Measurements from ENCODE around the gene NDUFAF3.
A peak's percentile ranks its signal among the peaks of the same experiment; 100 is the strongest.

Gene NDUFAF3, protein sequence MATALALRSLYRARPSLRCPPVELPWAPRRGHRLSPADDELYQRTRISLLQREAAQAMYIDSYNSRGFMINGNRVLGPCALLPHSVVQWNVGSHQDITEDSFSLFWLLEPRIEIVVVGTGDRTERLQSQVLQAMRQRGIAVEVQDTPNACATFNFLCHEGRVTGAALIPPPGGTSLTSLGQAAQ

GRCh38 chr3:49021813-49022687 lies at the start of gene NDUFAF3:
NDUFAF3 (plus strand) TSS chr3:49022121; CDS start chr3:49022145, 24 bp downstream.
- peak; percentile 97 for DNase-seq

DNA sequence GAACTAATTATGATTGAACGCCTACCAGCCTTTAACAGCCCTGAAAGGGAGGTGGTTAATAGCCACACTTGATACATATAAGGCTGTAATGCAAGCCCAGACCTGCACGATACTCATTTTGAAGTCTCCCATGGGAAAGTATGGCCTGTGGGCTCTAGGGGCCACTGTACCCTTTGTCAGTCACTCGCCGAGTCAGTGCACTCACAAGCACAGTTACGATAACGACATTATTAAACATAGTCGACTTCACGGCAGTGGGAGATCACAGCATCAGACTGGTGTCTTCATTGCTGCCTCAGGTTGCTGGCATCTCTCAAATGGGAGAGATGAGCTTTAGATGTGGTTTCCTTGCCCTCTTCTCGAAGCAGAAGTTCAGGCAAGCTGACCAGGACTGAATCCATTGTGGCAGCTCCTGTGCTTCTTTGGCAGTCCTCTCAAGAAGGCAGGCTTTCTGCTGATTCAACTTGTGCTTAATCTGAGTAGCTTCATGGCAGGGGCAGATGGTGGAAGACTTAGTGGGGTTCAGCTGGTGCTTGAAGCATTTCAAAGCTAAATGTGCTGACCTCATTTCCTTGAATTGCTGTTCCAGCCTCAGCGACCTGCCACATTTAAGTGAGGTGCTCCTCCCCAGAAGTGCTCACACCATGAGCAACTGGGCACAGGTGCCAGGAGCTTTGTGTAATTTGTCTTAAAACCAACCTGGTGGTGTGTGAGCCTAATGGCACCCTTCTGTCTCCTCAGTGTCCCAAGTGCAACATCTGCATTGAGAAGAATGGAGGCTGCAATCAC lies 47.7 kb upstream of the NDUFAF3 start:
- no peak for DNase-seq

- no peak for DNase-seq
Measured at GRCh38 chr3:48979451-48979850, 42.5 kb upstream of the NDUFAF3 start.

DNA sequence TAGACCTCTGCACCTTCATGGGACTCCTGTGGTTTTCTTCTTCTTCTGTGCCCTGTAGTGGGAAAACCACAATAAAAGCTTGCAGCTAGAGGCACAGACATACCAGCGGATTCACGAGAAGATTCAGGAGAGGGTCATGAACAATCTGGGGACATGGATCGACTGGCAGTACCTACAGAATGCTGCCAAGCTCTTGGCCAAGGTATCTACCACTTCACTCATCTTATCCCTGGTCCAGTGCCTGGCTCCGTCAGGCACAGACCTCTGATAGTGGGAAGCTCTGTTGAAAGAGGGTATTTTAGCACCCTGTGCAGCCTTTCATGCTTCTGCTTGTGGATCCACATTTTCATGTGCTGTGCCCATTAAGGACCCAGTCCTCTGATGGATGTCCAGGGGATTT lies 41.6 kb upstream of the NDUFAF3 start:
- no peak for DNase-seq

- DNase-seq: no peak
Measured at GRCh38 chr3:48982016-48982415, 39.9 kb upstream of the NDUFAF3 start.

DNA sequence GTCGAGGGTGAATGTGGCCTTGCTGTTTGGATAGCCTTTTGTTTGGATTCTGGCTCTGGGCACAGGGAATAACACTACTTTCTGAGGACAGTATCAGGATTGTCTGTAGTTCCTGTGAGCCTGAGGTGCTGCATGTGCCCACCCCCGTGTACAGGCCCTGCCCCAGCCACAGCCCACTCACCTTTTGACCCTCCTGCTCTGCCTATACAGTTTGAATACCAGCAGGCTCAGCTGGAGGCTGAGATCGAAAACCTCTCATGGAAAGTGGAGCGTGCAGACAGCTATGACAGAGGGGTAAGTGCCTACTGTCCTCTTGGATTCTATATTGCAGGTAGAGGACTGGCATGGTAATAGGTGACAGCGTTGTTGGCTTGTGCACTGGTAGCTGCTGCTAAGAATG lies 39.2 kb upstream of the NDUFAF3 start:
- DNase-seq: no peak

DNA sequence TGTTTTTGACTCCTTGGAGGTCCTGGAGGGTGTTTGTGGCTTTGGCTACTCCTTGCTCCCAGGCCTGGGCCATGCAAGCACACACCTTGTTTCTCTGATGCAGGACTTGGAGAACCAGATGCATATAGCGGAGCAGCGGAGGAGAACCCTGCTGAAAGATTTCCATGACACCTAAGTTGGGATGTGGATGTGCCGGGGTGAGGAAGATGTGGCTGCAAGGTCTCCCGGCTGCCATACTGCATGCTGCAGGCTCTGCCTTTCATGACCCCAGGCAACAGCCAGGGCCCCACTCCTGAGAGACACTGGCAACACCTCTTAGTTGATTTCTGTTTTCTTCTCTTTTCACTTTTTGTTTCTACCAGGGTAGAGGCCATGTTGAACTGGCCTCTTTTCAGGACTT lies 38.8 kb upstream of the NDUFAF3 start:
- DNase-seq: no peak

- no peak for DNase-seq
Measured at GRCh38 chr3:48984663-48985062, 37.3 kb upstream of the NDUFAF3 start.

GRCh38 chr3:48985831-48986376 lies 36.0 kb upstream of the NDUFAF3 start:
- DNase-seq: no peak

DNA sequence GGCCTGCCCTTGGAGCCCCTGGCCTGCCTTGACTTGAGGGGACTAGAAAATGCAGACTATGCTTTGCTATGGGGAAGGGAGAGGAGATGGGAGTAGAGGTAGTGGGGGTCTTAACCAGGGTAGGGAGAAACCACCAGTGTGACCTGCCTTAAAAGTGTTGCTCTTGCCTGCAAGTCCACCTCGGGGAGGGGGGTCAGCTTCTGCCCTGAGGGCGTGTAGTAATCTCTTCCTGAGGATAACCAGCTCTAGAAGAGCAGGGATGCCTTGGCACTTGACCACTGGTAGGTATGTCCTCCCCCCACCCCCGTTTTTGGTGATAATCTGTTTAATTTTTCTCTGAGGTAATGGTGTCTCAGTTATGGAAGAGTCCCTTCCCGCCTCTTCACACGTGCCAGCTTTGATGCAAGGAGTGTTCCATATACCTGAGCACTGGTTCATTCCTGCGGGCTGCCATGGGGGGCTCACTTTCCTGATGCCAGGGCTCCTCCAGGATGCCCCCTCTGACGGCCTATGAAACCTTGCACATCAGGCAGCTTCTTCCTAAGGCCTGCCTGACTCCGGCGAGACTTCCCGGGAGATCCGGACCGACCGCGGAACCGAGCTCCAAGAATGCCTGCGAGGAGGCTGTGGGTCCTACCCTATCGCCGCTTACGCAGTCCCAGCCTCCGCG lies 32.7 kb upstream of the NDUFAF3 start:
- no peak for DNase-seq

- peak; percentile 91 for DNase-seq
Measured at GRCh38 chr3:48989796-48990635, 31.9 kb upstream of the NDUFAF3 start, which contains the start of gene P4HTM. P4HTM (plus strand) TSS chr3:48990241; CDS start chr3:48990257, 16 bp downstream.

- no peak for DNase-seq
Measured at GRCh38 chr3:48990636-48991469, 31.1 kb upstream of the NDUFAF3 start.

- no peak for DNase-seq
Measured at GRCh38 chr3:48991851-48992545, 29.9 kb upstream of the NDUFAF3 start.

DNA sequence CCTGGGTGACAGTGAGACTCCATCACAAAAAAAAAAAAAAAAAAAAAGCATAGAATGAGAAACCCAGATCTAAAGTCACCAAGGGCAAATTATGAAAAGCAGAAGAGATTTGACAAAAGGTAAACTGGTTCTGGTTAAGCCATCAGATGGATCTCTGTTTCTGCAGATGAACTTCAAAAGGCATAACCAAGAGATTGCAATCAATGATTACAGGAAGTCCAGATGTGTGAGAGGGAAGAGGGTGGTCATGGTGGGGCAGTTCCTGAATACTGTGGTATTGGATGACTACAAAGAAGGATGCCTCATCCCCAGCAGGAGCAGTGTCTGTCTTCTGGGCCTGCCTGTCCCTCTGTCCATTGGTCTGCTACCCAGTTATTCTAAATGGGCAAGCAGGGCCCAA lies 28.1 kb upstream of the NDUFAF3 start:
- DNase-seq: no peak

DNA sequence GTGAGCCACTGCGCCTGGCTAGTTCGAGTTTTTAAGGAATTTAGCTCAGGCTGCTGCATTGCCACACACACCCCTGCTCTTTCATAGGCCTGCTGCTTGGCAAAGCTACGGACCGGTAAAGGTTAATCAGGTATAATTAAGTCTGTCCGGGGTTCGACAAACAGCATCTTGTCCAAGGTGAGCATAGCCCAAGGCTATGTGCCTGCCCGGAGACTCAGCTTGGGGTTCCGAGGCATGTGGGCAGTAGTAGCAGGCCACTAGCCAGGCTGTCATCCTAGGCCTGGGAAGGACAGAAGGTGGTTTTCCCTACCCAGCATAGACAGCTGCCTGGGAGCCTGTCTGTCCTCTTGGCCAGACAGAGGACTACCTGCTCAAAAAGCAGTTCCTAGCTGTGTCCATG lies 25.3 kb upstream of the NDUFAF3 start:
- no peak for DNase-seq

DNA sequence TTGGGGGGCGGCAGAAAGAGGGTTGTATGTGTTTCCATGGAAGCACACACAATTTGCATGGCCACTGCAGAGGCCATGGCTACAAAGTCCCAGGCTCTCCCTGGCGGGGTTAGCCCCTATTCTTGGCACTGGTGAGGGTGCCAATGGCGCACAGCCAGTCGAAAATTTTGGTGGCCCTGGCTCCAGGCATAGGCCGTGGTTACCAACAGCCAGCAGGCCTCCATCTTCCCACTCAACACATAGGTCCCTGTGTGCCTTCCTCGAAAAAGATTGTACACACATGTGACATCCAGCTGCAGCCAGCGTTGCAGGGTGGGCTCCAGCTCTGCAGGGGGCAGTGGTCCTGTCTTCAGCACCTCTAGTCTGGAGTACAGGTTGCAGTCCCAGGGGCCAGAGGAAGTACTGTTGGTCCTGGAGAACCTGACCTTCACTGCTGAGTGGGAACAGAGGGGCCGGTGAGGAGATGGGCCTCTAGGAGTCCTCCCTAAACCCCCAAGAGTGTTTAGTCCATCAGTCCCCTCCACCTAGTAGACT lies 24.8 kb upstream of the NDUFAF3 start:
- no peak for DNase-seq

DNA sequence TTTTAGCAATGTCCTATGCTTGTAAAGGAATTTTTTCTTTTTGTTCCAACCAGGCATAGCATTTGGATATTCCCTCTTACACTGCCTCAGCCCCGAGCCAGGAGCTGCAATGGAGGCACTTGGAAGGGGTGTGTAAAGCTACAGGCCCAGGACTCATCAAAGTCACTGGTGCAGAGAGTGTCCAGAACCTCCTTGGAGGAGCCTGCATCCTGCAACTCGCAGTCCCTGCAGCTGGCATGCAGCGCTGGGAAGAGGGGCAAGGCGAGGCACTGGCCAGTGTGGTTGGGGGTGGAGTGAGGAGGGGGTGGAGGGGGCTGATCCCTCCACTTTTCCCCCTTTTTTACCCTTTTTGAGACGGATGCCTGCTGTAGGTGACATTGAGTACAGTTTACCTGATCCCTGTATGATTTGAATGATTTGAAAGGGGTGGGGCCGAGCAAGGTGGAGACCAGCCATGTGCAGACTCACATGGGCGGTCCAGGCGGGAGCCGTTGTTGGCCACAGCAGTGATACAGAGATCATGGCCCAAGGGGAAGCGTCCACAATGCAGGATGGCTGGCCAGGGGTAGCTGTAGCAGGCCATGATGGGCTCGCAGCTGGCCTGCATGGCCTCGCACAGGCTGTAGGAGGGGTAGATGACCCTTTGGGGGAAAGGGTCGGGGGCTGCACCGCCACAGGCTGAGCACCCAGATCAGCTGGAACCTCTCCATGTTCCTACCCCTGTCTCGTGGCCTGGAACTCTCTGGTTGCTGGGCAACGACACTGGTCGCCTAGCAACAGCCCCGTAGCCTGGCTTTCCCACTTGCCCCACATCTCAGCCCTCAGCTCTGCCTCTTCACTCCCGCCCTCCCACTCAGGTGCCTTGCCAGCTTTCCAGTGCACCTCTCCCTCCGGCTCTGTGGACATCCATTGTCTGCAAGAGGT lies 23.9 kb upstream of the NDUFAF3 start:
- DNase-seq: no peak

DNA sequence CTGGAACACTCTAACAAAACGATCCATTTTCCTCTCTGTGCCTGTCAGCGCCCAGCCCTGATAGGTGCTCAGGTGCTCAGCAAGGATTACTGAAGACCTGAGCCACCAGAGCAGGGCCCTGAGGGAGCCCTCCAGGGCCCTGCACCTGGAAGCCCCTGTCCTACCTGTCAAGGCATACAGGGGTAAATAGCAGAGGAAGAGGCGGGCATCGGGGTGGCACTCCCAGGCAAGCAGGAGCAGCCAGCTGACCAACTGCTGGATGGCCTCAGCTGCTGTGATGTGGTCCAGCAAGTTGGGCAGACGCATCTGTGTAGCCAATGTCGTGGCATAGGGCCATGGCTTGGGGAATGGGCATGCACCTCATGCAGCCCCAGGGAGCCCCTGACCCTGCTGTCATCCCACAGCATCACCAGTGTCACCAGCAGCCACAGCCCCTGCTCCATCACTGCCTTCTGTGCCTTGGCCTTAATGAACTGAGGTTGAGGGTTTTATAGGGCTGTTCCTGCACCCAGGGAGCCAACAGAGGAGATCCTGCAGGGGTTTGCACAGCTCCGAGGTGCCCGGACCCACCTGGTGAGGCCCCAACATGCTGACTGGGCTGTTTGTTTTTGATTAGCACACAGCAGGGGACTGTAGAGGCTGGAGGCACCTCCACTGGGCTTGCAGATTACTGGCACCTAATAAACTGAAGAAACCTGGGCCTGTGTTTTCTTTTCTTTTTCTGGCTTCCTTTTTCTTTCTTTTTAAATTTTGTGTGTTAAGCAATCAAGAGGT lies 22.6 kb upstream of the NDUFAF3 start:
- DNase-seq: no peak

Measured in right forelimb (tissue), 1 donor.